GM12872 (cell line): ENCODE results near the gene MT1M.

Experiments
- TF ChIP-seq, protein P1 (sequence below): IDR thresholded peaks from 3 replicates; pipeline ENCODE4 v1.5.1; 2011; ENCODE audit warnings: low read depth, mild to moderate bottlenecking, low read length, moderate library complexity; ENCODE audit not compliant: insufficient read depth

Gene MT1M

DNA sequence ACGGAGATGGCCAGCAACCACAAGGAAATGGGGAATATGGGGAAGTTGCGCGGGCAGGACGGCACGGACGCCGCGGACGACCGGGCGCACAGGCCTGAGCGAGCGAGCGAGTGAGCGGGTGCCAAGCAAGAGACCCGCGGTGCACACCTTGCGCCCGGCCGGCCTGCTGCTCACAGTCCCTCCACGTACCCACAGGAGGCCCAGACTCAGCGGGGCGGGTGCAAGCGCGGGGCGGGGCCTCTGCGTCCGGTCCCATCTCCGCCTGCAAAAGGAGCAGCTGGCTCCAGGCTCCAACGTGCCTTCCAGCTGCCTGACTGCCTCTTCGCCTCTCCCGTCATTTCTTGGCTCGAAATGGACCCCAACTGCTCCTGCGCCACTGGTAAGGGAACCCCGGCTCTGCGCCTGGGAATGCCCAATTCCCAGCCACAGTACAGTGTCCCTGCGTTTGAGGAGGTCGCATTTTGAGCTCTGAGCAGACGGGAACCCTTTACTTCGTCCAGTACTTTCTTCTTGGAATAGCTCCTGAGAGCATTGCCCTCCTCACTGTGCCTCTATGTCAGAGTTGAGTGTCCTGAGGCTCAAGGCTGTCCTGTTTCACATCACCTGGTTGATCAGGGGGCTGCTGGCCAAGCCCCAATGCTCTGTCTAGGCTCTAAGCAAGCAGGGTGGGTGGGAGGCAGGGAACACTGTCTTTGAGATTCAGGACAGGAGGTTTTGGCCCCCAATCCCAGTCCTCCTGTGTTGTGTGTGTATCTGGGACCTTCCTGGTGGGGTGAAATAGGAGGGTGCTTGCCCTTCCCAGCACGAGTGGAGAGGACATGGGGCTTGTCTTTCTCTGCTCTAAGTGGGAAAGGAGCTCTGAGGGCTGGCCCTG, 15.0 kb upstream of the MT1M start:
- TF ChIP-seq, protein P1, sequence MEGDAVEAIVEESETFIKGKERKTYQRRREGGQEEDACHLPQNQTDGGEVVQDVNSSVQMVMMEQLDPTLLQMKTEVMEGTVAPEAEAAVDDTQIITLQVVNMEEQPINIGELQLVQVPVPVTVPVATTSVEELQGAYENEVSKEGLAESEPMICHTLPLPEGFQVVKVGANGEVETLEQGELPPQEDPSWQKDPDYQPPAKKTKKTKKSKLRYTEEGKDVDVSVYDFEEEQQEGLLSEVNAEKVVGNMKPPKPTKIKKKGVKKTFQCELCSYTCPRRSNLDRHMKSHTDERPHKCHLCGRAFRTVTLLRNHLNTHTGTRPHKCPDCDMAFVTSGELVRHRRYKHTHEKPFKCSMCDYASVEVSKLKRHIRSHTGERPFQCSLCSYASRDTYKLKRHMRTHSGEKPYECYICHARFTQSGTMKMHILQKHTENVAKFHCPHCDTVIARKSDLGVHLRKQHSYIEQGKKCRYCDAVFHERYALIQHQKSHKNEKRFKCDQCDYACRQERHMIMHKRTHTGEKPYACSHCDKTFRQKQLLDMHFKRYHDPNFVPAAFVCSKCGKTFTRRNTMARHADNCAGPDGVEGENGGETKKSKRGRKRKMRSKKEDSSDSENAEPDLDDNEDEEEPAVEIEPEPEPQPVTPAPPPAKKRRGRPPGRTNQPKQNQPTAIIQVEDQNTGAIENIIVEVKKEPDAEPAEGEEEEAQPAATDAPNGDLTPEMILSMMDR = no peak

DNA sequence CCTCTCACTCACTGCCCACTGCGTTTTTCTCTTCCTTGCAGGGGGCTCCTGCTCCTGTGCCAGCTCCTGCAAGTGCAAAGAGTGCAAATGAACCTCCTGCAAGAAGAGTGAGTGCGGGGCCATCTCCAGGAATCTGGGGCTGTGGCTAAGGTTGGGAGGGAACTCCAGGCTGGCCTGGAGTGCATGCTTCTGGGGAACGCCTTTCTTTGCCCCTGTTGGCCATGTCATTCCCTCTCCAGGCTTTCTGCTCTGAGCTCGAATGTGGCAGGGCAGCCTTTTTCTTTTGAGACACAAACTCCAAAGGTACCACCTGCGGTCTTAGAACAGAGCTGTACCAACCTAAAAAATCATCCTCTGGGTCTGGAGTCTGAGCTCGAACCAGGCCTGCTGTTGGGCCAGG, 14.3 kb upstream of the MT1M start:
- TF ChIP-seq, protein P1 = no peak

DNA sequence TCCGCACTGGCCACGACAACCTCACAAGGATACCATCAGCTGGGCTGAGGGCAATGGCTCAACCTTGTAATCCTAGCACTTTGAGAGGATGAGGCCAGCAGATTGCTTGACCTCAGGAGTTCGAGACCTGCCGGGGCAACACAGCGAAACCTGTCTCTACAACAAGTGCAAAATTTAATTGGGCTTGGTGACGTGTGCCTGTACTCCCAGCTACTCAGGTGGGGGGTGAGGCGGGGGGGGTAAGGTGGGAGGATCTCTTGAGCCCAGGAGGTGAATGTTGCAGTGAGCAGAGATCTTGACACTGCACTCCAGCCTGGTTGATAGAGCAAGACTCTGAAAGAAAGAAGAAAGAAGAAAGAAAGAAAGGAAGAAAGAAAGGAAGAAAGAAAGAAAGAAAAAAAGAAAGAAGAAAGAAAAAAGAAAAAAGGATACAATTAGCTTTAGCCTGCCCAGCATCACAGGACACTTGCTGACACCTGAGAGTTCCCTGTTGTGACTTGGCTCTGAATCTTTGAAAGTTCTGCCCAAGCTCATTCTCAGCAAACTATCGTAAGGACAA, 12.0 kb upstream of the MT1M start:
- TF ChIP-seq, protein P1 = no peak

DNA sequence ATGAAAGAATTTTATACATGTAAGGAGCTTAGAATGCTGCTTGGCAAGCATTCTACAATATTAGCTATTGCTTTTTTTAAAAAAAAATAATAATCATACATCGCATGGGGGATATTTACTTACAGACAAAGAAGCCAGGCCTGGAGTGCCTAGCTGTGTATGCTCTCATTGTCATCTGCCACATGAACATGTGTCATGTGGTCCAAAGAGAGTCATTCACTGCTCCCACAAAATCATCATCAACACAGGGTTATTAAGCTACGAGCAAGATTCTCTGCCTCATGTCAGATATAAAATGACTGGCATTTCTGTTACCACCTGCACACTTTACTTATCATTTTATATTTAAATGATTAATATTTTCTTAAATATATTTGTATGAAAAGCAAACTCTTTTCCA, 8.8 kb upstream of the MT1M start:
- TF ChIP-seq, protein P1 = no peak

DNA sequence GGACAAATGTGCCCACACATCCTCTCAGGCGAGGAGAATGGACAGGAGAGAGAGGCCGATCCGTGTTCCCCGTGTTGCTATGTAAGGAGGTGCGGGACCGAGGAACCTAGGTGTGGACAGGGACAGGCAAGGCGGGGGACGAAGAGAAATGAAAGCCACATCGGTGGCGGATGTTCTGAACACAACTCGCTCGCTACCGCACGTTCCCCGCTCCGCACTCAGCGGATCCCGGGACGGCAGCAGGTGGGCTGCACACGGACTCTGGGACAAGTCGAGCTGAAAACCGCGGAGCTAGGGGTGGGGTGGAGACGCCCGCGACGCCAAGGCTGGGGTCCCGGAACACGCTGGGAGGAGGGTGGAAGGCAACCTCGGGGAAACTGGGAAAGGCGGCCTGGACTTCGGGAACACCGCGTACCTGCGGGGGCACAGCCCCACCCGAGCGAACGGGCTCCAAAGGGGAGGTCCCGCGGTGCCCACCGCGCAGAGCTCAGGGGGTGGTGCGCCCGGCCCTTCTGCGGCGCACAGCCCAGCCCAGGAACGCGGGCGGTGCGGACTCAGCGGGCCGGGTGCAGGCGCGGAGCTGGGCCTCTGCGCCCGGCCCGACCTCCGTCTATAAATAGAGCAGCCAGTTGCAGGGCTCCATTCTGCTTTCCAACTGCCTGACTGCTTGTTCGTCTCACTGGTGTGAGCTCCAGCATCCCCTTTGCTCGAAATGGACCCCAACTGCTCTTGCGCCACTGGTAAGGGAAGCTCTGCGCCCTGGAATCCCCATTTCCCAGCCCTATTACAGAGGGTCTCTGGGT, 7.1 kb upstream of the MT1M start, which contains the start of gene MT1E:
Gene MT1E (plus strand): TSS at position 642 of the 803 bp plus-strand sequence. CDS start 71 bp downstream, at position 713.
- TF ChIP-seq, protein P1 = no peak

DNA sequence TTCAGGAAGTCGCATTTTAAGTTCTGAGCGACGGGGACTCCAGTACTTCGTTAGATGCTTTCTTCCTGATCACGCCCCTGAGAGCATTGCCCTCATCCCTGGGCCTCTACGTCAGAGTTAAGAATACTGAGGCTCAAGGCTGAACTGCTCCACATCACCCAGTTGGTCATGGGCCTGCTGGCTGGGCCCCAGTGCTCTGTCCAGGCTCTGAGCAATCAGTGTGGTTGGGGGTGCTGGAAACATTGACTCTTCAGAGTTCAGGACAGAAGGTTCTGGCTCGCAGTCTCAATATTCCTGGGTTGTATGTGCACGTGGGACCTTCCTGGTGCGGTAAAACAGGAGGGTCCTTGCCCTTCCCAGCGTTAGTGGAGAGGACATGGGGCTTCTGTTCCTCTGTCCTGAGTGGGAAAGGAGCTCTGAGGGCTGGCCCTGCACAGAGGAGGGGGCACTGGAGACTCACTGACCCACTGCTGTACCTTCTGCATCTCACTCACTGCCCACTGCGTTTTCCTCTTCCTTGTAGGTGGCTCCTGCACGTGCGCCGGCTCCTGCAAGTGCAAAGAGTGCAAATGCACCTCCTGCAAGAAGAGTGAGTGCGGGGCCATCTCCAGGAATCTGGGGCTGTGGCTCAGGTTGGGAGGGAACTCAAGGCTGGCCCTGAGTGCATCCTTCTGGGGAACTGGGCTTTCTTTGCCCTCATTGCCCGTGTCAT, 6.4 kb upstream of the MT1M start:
- TF ChIP-seq, protein P1 = no peak
